IgD-negative memory B cell (primary cell): Measurements from ENCODE around the gene DGCR6L. TPM values are rescaled to one million over a fixed set of nuclear protein-coding genes. Genes with fewer than 3 reads are reported as not detected.
"Not testable (repeated sequence)": the region's sequence is repeated elsewhere in the genome, so short reads cannot be mapped to it uniquely, and the experiment has no call there.

Source experiments
- H3K27ac Mint-ChIP-seq, 3 donors: one replicate each; pipeline ENCODE4 v1.8.0; 2020 to 2022; ENCODE audit warnings: mild to moderate bottlenecking in 3 of 3, mixed read lengths in 3 of 3, moderate library complexity in 1 of 3
- H3K27me3 Mint-ChIP-seq: one replicate; pipeline ENCODE4 v1.8.0; 2021; ENCODE audit warnings: mixed read lengths
- H3K36me3 Mint-ChIP-seq: one replicate; pipeline ENCODE4 v1.8.0; 2020; ENCODE audit warnings: mild to moderate bottlenecking, mixed read lengths
- H3K4me1 Mint-ChIP-seq, 3 donors: one replicate each; pipeline ENCODE4 v1.8.0; 2020 to 2022; ENCODE audit warnings: mixed read lengths in 3 of 3, mild to moderate bottlenecking in 1 of 3
- H3K4me3 Mint-ChIP-seq, 4 donors: one replicate each; pipeline ENCODE4 v1.8.0; 2020 to 2022; ENCODE audit warnings: mild to moderate bottlenecking in 4 of 4, mixed read lengths in 4 of 4, moderate library complexity in 3 of 4
- H3K9me3 Mint-ChIP-seq, 3 donors: one replicate each; pipeline ENCODE4 v1.8.0; 2020 to 2021; ENCODE audit warnings: mixed read lengths in 3 of 3, mild to moderate bottlenecking in 1 of 3
- polyA plus RNA-seq: library from polyadenylated mRNA; unstranded; fragments of 300-500 nt; fragmentation: Illumina TruSeq; gene quantifications from one replicate; pipeline ENCODE4 v1.2.3, GENCODE V29; 2021

DGCR6L gene
- polyA plus RNA-seq, 1 donor from 2014 or later, result 63.5 TPM

GRCh38 chr22:20305894-20306645 is 13.8 kb downstream of the DGCR6L start:
- peaks cover 3% of the 10 kb centered on the region for H3K27me3 Mint-ChIP-seq
- no peaks in the 10 kb centered on the region for H3K9me3 Mint-ChIP-seq
- H3K36me3 Mint-ChIP-seq, result no peaks in the 10 kb centered on the region
- no peaks in the 10 kb centered on the region for H3K4me1 Mint-ChIP-seq
- no peak overlapping the region for H3K4me3 Mint-ChIP-seq
- H3K27ac Mint-ChIP-seq, result no peak overlapping the region

DNA sequence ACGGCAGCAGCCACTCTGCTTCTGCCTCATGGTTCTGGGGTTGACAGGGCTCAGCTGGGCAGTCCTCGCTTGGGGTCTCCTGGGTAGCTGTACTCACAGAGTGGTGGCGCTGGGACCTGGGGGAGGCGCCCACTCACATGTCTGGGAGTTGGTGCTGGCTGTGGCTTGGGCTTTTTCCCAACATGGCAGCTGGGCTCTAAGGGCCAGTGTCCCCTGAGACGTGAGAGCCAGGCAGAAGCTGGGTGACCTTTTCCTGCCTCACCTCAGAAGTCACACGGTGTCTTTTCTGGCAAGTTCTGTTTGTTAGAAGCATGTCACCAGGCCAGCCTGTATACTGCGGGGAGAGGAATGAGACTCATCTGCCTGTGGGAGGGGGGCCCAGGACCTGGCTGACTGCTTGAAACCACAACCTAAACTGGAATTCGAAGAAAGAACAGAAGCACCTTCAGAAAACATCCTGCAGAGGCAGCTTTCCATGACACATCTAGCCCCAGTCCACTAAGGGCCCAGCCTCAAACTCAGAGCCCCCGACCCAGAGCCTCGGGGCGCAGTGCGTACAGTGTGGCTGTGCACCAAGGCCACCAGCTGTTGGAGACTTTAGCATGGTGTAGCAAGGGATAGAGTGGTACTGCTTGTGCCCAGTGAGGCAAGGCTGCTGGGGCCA is 14.5 kb downstream of the DGCR6L start:
- not testable (repeated sequence) for H3K36me3 Mint-ChIP-seq, H3K9me3 Mint-ChIP-seq, H3K4me3 Mint-ChIP-seq, H3K4me1 Mint-ChIP-seq, H3K27me3 Mint-ChIP-seq, H3K27ac Mint-ChIP-seq

GRCh38 chr22:20304646-20305045 is 15.2 kb downstream of the DGCR6L start:
- H3K9me3 Mint-ChIP-seq, result no peaks in the 10 kb centered on the region
- no peak overlapping the region for H3K4me3 Mint-ChIP-seq
- H3K4me1 Mint-ChIP-seq, result no peaks in the 10 kb centered on the region
- H3K27me3 Mint-ChIP-seq, result peaks cover 3% of the 10 kb centered on the region
- H3K36me3 Mint-ChIP-seq, result no peaks in the 10 kb centered on the region
- no peak overlapping the region for H3K27ac Mint-ChIP-seq

- H3K4me3 Mint-ChIP-seq, H3K27ac Mint-ChIP-seq, H3K9me3 Mint-ChIP-seq, H3K4me1 Mint-ChIP-seq, H3K36me3 Mint-ChIP-seq, H3K27me3 Mint-ChIP-seq: not testable (repeated sequence)
Measured at GRCh38 chr22:20303229-20303534, 16.7 kb downstream of the DGCR6L start.

DNA sequence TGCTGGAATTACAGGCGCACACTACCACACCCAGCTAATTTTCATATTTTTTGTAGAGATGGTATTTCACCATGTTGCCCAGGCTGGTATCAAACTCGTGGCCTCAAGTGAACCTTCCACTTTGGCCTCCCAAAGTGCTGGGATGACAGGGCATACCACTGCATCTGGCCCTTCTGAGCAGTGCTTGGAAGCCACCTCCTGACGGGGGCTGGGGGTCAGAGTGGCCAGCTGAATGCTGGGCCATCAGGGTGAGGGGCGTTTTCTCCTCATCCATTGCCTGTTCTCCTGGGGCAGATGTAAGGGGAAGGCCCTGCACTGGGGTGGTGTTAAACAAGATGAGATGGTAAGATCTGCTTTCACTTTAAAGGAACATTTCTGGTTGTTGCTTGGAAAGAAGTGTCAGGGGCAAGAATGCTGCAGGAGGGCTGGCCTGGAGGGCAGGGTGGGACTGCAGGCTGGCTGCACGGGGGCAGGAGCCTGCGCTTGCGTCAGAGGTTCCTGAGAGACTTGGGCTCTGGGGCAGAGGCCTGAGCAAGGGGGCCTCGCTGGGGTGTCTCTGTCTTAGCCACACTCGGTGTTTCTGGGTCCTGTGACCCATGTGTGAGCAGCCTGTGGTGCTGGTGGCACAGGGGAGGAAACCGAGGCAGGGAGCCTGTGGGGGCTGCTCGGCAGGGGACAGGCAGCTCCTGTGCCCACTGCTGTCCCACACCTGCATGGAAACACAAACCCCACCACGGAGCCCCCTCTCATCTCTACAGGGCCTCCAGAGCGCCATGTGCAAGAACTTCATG is 17.2 kb downstream of the DGCR6L start:
- Mint-ChIP-seq H3K4me1 (peaks cover 0 to 2% (median 0%) of the 10 kb centered on the region in 3 donors), H3K4me3 (no peak overlapping the region), H3K36me3 (no peaks in the 10 kb centered on the region), H3K27me3 (peaks cover 3% of the 10 kb centered on the region), H3K27ac (no peak overlapping the region), H3K9me3 (no peaks in the 10 kb centered on the region)

- Mint-ChIP-seq H3K36me3 (no peaks in the 10 kb centered on the region), H3K27me3 (peaks cover 3% of the 10 kb centered on the region), H3K9me3 (no peaks in the 10 kb centered on the region), H3K27ac (no peak overlapping the region), H3K4me3 (peak overlapping the region; percentile 49 to 94 (median 80)), H3K4me1 (peaks cover 0 to 2% (median 0%) of the 10 kb centered on the region in 3 donors)
Measured at GRCh38 chr22:20299746-20300136, 20.1 kb downstream of the DGCR6L start.

DNA sequence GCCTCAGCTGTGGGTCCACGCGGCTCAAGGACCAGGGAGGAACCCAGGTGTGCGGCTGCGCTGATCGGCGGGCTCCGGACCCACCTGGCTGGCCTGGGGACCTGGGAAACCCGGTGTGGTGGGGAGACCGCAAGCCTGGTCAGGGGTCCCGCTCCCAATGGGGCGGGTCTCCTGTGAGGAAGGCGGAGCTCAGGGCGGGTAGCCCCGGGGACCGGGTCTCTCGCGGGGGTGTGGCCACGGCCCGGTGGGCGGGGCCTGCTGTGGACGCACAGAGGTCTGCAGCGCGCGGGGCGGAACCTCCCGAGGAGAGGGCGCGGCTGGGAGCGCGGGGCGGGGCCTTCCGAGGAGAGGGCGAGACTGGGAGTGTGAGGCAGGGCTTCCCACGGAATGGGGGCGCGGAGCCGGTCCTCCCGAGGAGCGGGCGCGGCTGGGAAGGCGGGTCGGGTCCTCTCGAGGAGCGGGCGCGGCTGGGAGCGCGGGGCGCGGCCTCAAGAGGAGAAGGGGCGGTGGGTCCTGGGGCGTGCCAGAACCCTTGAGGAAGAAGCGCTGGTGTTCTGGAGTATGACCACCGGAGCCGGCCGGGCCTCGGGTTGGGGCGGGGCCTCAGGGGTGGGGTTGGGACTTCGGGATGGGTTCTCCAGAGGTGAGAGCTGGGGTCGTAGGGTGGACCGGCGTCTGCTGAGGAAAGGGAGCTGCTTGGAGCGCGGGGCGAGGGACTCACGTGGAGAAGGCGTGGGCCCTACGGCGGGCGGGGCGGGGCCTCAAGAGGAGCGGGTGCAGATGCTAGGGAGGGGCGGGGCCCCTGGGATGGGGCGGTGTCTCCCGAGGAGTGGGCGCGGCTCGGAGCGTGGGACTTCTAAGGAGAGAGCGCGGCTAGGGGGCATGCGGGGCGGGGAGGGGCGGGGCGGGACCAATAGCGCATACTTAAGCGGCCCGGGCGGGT is 20.8 kb downstream of the DGCR6L start:
- peaks cover 0 to 2% (median 0%) of the 10 kb centered on the region in 3 donors for H3K4me1 Mint-ChIP-seq
- H3K27ac Mint-ChIP-seq, result peak overlapping the region in 2 of 3 donors; percentile 39
- H3K27me3 Mint-ChIP-seq, result peaks cover 3% of the 10 kb centered on the region
- peak overlapping the region; percentile 82 to 95 (median 93) for H3K4me3 Mint-ChIP-seq
- no peaks in the 10 kb centered on the region for H3K36me3 Mint-ChIP-seq
- no peaks in the 10 kb centered on the region for H3K9me3 Mint-ChIP-seq

DNA sequence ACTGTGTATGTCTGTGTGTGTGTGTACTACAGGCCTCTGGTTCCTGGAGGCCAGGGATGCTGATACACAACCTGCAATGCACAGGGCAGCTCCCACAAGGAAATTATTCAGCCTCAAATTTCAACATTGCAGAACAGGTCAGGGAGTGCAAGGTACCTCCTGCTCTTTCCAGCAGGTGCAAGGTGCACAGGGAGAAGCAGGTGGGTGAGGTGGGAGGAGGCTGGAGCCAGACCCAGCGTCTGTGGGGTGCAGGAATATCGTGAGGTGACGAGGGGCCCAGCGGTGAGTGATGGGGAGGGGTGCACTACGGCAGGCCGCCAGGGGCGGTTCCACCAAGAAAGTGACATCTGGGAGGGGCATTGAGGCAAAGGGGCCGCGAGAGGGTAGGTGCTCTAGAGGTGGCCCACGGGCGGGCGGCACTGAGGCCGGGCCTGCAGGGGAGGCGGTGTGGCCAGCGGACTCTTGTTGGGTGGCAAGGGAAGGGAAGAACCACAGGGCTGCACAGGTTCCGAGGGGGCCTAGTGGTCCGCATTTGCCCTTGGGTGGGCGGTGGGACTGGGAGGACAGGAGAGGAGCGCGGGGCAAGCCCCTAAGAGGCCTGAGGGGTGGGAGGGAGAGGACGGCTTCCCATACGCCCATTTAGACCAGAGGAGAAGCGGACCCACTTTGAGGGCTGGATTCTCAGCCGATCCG is 21.6 kb downstream of the DGCR6L start:
- H3K27me3 Mint-ChIP-seq, result peaks cover 3% of the 10 kb centered on the region
- H3K4me3 Mint-ChIP-seq, result peak overlapping the region; percentile 82 to 95 (median 93)
- peak overlapping the region in 2 of 3 donors; percentile 59 to 84 for H3K27ac Mint-ChIP-seq
- peaks cover 0 to 2% (median 0%) of the 10 kb centered on the region in 3 donors for H3K4me1 Mint-ChIP-seq
- H3K36me3 Mint-ChIP-seq, result no peaks in the 10 kb centered on the region
- no peaks in the 10 kb centered on the region for H3K9me3 Mint-ChIP-seq

DNA sequence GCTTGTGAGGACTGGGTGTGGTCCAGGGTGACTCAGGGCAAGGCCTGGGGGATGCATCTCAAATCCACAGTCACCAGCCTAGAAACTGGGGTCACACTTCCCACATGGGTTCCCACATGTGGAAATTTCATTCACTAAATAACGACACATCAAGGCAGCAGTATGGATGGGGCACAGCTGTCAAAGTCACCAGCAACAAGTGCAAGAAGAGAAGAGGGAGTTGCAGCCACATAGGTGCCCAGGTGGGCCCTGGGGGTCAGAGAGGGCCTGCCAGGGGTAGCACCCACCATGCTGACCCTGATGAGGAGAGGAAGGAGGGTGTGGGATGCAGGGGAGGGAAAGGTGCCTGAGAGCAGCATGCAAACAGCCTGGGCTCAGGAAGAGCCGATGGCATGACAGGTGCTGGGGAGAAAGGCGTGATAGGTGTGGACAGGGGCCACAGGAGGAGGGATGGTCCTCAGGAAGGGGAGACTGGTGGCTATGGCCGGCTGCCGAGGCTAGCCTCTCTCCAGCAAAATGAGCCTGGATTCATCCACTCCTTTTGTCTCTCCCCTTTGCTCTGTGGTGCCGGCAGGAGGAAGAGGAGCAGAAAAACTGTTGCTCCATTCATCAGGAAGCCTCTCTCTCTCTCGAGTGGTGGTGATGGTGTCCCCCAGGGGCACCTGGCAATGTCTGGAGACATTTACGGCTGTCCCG is 22.3 kb downstream of the DGCR6L start:
- Mint-ChIP-seq H3K27me3 (peaks cover under 1% of the 10 kb centered on the region), H3K9me3 (no peaks in the 10 kb centered on the region), H3K27ac (peak overlapping the region in 1 of 3 donors; percentile 84), H3K4me1 (peaks cover 0 to 2% (median 0%) of the 10 kb centered on the region in 3 donors), H3K4me3 (peak overlapping the region; percentile 61 to 92 (median 87)), H3K36me3 (no peaks in the 10 kb centered on the region)

- no peak overlapping the region for H3K27ac Mint-ChIP-seq
Measured at GRCh38 chr22:20296598-20296997, 23.3 kb downstream of the DGCR6L start.

GRCh38 chr22:20295262-20296064 is 24.4 kb downstream of the DGCR6L start:
- Mint-ChIP-seq H3K4me3 (peak overlapping the region in 1 of 4 donors; percentile 22), H3K27ac (no peak overlapping the region), H3K4me1 (peaks cover 0 to 2% (median 0%) of the 10 kb centered on the region in 3 donors), H3K27me3 (no peaks in the 10 kb centered on the region), H3K36me3 (no peaks in the 10 kb centered on the region), H3K9me3 (no peaks in the 10 kb centered on the region)

More at GRCh38 chr22:20296598-20296997, 23.3 kb downstream of the DGCR6L start:
- no peaks in the 10 kb centered on the region for H3K27me3 Mint-ChIP-seq
- H3K9me3 Mint-ChIP-seq, result no peaks in the 10 kb centered on the region
- peaks cover 0 to 2% (median 0%) of the 10 kb centered on the region in 3 donors for H3K4me1 Mint-ChIP-seq
- H3K36me3 Mint-ChIP-seq, result no peaks in the 10 kb centered on the region
- peak overlapping the region in 2 of 4 donors; percentile 7 to 49 for H3K4me3 Mint-ChIP-seq

- Mint-ChIP-seq H3K9me3 (no peaks in the 10 kb centered on the region), H3K27me3 (peaks cover 2% of the 10 kb centered on the region), H3K4me3 (no peak overlapping the region), H3K4me1 (no peaks in the 10 kb centered on the region), H3K36me3 (no peaks in the 10 kb centered on the region), H3K27ac (no peak overlapping the region)
Measured at GRCh38 chr22:20292673-20293232, 27.1 kb downstream of the DGCR6L start.

GRCh38 chr22:20292108-20292507 is 27.8 kb downstream of the DGCR6L start:
- peaks cover 2% of the 10 kb centered on the region for H3K27me3 Mint-ChIP-seq
- no peaks in the 10 kb centered on the region for H3K4me1 Mint-ChIP-seq
- no peaks in the 10 kb centered on the region for H3K36me3 Mint-ChIP-seq
- H3K27ac Mint-ChIP-seq, result no peak overlapping the region
- no peaks in the 10 kb centered on the region for H3K9me3 Mint-ChIP-seq
- no peak overlapping the region for H3K4me3 Mint-ChIP-seq
